ENCODE results near the gene PIP5K1B.

GRCh38 chr9:68808338-68808890 lies 103.4 kb downstream of the PIP5K1B start:
- TF ChIP-seq CTCF (IDR thresholded peaks at IDR 0.05), result no peak
- TF ChIP-seq POLR2A (IDR thresholded peaks at IDR 0.05), result no peak
